ENCODE measurements around the gene NBPF15.
"Not testable (repeated sequence)": the region's sequence is repeated elsewhere in the genome, so short reads cannot be mapped to it uniquely, and the experiment has no call there.

Gene NBPF15, protein sequence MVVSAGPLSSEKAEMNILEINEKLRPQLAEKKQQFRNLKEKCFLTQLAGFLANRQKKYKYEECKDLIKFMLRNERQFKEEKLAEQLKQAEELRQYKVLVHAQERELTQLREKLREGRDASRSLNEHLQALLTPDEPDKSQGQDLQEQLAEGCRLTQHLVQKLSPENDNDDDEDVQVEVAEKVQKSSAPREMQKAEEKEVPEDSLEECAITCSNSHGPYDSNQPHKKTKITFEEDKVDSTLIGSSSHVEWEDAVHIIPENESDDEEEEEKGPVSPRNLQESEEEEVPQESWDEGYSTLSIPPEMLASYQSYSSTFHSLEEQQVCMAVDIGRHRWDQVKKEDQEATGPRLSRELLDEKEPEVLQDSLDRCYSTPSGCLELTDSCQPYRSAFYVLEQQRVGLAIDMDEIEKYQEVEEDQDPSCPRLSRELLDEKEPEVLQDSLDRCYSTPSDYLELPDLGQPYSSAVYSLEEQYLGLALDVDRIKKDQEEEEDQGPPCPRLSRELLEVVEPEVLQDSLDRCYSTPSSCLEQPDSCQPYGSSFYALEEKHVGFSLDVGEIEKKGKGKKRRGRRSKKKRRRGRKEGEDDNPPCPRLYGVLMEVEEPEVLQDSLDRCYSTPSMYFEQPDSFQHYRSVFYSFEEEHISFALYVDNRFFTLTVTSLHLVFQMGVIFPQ

DNA sequence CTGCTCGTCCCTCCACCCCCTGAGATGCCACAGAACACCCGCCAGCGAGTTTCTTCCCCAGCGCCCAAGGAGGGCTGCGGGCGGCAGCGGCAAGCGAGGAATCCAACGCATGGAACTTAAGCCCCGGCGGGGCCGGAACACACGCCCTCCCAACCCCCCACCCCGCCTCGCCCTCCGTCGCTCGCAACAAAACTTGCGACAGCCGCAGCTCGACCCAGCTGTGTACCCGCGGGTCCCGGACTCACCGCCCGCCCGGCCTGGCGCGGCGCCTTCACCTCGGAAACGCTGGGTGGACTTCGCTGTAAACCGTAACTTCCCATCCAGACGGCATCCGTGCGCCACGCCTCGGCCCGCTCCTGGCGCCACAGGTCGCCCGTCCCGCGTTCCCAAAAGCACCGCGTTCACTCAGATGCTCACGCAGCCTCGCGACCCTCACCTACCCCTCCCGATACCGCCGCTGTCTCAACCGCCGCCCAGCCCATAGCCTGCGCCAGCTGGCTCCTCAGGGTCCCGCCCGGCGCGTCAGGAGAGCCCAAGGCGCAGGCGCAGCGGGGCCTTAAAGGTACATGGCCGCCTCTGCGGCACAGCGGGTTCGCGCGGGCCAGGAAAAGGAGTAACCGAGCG, at the start of gene NBPF15:
Gene NBPF15, minus strand, starts transcription at position 534 of the 624 bp plus-strand sequence. CDS start 21,666 bp downstream, outside the sequence.
- peak; percentile 16 to 48 for DNase-seq (ENCODE audit: low read depth in 2 of 2)

DNA sequence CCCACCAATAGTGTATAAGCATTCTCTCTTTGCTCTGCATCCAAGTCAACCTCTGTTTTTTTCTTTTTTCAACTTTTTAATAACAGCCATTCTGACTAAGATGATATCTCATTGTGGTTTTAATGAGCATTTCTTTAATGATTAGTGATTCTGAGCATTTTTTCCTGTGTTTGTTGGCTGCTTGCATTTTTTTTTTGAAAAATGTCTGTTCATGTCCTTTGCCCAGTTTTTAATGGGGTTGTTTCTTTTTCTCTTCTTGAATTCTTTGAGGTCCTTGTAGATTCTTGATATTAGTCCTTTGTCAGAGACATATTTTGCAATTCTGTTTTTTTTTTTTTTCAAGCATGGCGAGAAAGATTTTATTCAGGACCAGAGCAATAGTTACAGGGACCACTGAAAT, 35.0 kb upstream of the NBPF15 start:
- DNase-seq (ENCODE audit: low read depth in 2 of 2), result not testable (repeated sequence)

DNA sequence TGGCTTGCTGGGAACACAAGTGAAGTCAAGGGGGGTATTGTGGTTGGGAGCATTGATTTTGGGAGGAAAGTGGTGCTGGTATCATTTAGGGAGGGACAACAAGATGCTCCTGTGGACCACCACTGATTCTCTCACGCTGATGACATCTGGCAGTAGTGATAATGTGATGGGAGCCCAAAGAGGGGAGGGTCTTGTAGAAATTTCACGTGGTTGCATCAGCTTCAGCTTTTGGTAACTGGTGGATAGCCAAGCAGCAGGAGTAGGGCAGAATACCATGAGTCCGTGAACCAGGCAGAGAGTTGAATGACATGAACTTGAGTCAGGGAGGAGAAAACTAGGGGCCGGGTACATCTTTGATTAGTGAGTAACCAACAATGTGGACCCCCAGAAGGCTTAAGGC, 32.7 kb upstream of the NBPF15 start:
- not testable (repeated sequence) for DNase-seq (ENCODE audit: low read depth in 2 of 2)

DNA sequence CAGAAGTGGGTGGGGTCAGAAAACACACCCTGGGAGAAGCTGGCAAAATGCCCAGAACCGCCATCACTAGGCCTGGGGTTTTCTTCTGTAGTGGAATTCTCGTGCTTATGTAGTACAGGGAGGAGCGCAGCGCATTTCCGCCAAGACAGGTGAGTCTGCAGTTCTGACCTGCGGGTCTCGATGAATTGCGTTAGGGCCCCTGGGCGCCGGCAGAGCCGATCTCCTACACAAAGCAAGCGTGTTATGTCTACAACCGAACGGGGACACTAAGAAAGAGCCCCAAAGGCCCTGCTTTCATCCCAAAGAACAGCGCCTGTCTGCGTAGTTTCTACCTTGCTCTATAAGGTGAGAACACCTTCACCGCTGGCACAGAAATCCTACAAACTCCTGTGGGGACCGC, 28.9 kb upstream of the NBPF15 start:
- DNase-seq (ENCODE audit: low read depth in 2 of 2), result not testable (repeated sequence)

DNA sequence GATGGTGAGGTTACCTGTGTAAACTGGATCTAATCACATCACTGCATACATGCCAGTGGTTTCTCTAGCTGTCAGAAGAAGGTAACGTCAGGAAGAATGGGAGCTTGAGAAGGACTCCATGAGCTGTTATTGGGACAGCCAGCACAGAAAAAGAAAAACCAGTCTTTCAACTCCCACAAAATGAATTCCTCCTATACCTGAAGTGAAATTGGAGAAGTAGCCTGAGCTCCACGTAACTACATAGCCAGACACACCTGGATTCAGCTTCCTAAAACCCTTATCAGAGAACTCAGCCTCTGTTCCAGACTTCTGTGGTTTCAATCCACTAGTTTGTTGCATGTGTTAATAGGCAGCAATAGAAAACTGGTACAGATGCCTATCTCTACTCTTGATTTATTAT, 25.5 kb upstream of the NBPF15 start:
- not testable (repeated sequence) for DNase-seq (ENCODE audit: low read depth in 2 of 2)

DNA sequence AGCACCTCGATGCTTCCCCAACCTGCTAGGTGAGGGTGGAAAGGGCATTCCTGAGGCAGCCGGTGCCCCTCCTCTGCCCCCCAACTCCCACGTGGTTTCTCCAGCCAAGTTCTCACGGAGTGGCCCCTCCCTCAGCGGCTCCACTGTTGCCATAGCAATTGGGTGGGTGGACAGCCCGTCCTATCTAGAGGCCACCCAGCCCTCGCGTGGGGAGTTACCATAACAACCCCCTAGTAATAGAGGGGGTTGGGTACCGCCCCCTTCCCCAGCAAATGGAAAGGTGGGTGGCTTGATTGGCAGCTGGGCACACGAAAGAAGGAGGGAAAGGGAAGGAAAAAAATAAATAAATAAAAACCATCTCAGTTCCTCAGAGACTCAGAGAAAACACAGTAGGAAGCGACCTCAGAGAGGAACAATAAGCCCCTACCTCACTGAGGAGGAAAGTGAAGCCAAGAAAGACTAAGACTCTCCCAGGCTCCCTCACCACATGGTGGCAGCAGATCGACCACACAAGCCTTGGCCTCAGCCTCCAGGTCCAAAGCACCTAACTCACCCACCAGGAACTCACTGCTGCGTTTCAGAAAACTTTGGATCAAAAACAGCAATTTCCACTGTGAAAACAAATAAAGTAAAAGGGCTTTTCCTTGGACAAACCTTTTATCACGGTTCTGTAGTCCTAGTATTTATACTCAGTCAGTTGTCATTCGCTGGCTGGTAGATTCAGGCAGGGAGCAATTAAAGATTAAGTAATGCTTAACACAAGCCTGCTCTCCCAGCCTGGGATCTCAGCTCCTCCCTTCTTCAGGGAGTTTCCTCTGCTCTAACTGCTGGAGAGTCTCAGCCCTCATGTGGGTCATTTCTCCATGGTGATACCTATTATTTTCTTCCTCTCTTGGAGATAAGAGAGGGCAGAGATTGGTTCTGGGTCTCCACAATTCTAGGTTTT, 23.9 kb upstream of the NBPF15 start:
- DNase-seq (ENCODE audit: low read depth in 2 of 2), result not testable (repeated sequence)

DNA sequence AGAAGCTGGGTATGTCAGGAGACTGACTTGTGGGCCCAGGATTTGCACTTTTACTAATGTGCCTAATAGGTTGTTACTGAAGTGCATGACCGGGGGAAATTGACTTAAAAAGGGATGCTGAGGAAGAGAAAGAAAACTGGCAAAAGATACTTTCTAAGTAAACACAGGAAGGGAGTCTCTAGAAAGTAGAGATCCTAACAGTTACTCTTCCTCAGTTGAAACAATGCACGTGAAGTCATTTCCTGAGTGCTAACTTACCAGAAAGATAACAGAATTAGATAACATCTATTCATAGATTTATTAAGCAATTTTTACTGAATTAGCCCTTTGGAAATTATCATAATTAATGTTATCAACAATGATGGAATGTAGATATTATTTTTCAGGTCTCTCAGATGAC, 12.4 kb upstream of the NBPF15 start:
- DNase-seq (ENCODE audit: low read depth in 2 of 2), result not testable (repeated sequence)

DNA sequence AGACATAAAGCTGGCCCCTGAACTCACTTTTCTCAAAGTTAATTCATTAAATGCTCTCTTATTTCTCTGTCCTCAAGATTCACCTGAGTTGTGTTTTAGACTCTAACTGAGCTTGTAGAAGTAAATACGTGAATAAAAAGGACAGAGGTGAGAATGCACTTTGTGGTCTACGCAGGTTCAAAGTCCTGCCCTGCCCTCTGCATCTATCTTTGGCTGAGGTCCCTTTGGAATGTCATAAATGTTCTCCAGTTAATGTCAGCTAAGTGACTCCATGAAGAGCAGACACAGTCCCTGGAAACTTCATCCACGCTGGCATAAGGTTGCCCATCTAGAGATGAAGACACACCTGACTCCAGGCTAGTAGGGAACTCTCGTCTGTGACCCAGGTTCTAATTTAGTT, 10.0 kb upstream of the NBPF15 start:
- DNase-seq (ENCODE audit: low read depth in 2 of 2), result not testable (repeated sequence)

DNA sequence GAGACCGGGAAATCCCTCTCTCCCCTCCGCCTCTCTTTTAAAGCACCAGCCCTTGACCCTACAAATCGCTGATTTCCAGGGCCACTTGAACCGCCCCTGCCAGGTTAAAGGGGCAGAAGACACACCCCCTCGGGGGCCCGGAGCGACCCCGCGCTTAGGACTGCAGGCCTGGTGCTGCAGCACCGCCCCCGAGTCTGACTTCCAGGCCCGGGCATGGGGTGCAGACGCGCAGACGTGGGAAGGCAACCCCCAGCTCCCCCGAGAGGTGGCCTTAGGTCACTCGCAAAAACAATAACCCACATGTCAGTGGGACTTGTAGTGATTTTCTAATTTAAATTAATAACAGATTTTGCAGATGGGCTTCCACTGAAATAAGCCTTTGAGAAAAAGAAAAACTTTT, 309 bp upstream of the NBPF15 start:
- not testable (repeated sequence) for DNase-seq (ENCODE audit: low read depth in 2 of 2)

DNA sequence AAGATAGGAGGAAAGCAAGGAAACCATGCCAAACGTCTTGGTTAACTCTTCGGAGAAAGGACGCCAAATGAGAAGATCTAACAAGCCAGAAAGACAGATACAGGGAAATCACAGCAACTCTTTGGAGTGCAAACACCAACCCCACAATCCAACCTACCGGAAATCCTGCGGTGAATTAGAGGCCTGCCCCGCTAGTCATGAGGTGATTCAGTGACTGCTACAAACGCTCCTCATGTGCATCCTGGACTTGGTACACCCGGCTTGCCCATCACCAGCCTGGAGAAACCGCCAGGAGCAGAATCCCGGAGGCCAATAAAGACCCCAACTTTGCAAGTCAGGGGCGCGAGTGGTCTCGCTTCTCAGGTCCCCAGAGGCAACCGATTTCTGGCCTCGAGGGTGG, 783 bp downstream of the NBPF15 start:
- peak in 1 of 2 donors; percentile 10 for DNase-seq (ENCODE audit: low read depth in 2 of 2)

DNA sequence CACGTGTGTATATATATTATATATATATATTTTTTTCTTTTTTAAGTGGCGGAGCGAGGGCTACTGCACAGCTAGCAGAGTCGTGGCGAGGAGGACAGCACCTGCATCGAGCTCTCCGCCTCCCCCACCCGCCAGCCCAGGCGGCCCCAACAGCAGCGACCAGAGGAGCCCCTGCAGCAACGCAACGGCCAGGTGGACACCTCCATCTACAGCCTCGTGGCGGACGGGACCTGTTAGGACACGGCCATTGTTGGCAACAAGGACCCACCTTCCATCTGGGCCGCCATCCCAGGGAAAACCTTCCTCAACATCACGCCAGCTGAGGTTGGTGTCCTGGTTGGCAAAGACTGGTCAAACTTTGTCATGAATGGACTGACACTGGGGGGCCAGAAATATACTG, 19.1 kb downstream of the NBPF15 start:
- not testable (repeated sequence) for DNase-seq (ENCODE audit: low read depth in 2 of 2)

DNA sequence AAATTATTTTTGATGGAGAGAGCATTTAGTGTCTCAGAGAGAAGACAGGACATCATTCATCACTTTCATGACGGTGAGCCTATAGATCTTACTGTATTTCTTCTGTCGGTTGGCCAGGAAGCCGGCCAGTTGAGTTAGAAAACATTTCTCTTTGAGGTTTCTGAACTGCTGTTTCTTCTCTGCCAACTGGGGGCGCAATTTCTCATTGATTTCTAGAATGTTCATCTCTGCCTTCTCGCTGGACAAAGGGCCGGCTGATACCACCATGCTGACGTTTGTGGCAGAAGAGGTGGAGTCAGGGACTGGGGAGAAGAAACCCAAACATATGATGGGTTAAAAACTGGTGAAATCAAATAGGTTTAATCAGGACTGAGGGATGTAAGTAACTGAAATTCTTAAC, 21.7 kb downstream of the NBPF15 start:
- not testable (repeated sequence) for DNase-seq (ENCODE audit: low read depth in 2 of 2)

DNA sequence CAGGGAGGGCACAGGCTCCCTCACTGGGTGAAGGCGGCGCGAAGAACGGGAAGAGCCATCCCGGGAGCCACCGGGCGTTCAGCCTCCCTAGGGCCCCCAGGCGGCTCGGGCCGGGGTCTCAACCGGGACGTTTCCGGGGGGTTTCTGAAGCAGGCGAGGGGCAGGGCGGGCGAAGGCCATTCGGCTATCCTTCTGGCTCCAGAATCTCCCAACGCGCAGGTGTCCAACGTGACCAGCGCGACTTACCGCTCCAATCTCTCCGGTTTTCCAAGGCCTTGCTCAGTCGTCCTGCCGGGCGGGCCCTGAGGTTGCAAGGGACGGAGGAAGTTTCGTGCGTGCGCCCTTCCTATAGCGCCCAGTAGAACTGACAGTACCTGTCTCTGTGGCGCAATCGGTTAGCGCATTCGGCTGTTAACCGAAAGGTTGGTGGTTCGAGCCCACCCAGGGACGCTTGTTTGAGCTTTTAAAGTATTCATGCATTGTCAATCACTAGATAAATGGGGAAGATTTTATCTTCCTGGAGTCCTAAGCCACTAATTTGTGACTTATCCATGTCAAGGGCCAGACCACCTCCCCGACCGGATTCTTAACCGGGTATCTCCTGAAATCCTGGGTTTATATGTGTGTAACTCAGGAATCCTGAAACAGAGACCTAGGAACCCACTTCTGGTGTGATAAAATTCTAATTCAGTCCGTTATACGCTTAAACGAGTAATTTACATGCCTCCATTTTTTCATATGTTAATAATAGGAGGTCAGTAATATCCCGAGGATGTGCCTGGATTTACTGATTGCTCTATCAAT, 42.4 kb downstream of the NBPF15 start:
- not testable (repeated sequence) for DNase-seq (ENCODE audit: low read depth in 2 of 2)

DNA sequence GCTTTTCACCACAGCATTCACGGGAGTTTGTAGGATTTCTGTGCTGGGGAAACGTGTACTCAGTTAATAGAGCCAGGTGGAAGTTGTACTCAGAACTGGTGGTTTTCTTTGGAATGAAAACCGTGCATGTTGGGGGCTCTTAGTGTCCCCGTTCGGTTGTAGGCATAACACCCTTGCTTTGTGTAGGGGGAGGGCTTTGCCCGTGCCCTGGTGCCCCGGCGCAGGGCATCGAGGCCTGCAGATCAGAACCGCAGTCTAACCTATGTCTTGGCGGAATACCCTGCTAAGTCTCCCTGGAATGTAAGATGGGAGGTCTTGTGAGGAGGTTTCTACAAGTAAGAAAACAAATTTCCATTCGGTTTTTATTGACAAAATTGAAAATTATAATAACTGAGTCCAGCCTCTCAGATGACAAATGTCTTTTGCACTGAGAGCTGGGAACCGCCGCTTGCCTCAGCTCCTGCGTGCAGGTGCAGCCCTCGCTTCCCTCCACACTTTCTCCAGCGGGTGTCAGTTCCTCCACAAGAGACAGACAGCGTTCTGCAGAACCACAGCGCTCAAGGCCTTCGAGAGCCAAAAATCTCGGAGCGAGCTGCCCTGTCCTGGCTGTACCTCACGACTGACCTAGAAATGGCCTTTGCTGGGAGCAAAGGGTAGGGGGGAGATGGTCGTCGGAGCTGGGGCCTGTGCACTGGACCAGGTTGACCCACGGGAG, 47.9 kb downstream of the NBPF15 start:
- not testable (repeated sequence) for DNase-seq (ENCODE audit: low read depth in 2 of 2)

DNA sequence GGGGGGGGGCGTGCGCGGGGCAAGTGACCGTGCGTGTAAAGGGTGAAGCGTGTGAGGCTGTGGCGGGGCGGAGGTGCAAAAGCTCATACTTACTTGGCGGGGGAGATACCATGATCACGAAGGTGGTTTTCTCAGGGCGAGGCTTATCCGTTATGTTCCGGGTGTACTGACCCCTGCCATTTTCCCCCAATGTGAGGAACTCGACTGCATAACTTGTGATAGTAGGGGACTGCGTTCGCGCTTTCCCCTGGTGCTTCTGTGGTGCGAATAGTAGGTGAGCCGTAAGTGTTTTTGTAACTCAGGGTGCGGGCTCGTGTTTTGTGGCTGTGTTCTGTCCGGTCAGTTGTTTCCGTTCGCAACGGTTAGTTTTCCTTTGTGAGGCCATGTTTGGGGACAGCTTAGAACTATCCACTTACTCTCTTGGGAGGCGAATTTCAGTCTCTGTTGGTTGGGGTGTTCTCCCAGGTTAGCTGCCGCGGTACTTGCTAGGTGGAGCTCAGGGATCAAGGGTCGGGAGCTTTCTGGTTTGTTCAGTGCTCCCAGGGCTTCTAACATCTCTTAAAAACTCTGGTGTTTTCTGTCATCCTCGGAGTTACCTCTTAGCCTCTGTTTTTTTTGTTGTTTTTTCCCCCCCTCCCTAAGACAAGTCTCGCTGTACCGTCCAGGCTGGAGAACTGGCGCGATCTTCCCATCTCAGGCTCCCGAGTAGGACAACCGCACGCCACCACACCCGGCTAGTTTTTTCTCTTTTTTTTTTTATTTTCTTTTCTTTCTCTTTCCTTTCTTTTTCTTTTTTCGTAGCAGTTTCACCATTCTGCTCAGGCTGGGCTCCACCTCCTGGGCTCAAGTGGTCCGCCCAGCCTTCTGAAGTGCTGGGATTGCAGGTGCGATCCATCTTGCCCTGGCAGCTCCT, 48.7 kb downstream of the NBPF15 start:
- DNase-seq (ENCODE audit: low read depth in 2 of 2), result peak; percentile 49 to 76

DNA sequence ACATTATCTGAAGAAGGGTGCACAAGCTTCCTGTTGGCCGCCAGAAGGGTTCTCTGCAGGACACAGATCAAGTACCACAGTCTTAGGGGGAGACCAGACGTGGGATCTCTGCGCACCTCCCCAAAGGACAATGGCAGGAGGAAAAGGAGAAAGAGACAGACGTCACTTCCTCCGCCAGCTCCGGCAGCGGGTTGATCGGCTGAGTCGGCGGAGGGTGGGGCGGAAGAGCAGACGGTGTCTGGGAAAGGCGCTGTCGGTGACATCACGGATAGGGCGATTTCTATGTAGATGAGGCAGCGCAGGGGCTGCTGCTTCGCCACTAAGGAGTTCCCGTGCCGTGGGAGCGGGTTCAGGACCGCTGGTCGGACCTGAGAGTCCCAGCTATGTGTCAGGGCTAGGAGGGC, 49.4 kb downstream of the NBPF15 start:
- peak; percentile 56 to 66 for DNase-seq (ENCODE audit: low read depth in 2 of 2)

DNA sequence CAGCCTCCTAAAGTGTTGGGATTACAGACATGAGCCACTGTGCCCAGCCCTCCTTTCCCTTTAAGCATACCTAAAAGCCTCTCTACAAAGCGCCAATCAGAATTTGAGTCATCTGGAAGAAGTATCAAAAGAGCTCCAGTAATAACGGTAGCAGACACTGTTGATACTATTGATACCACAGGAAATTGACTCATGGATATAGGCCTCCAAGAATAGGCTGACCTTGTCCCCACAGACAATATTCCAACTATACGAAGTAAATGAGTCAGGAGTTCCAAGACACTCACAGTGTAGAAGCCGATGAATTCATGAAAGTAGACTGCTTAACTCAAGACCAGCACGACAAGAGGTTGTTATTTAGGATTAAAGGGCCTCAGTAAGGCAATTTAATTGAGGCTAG, 58.7 kb downstream of the NBPF15 start:
- DNase-seq (ENCODE audit: low read depth in 2 of 2), result not testable (repeated sequence)

DNA sequence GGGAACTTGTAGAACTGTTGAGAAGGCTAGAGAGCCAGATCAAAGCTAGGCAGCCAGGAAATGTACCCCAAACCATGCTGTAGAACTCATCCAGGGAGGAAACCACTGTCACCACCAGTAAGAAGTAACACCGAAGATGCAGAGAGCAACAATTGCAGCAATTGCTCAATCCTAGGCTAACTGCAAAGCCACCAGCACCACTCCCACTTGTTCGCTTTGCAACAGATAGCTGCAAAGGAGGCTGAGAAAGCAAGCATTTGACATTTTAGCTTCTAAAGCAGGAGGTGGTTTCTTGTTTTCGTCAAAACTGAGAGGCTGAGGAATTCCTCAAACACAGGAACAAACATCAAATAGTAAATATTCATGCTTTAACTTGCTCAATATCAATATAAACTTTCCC, 89.8 kb downstream of the NBPF15 start:
- DNase-seq (ENCODE audit: low read depth in 2 of 2), result not testable (repeated sequence)

Data from stimulated activated CD8-positive, alpha-beta memory T cell treated with anti-CD3 and anti-CD28 coated beads, Interleukin-15, amount 100 ng/mL, for 4 hours (primary cell).